NOMO-1 treated with DMSO at 0.1 percent for 48 hours (cell line): ENCODE measurements around the gene RBCK1.
A peak's percentile ranks its signal among the peaks of the same experiment; 100 is the strongest.
"Not testable (repeated sequence)": the region's sequence is repeated elsewhere in the genome, so short reads cannot be mapped to it uniquely, and the experiment has no call there.

Source experiments
- DNase-seq: peaks from one replicate; lab custom pipeline; 2025; ENCODE audit not compliant: unreplicated experiment; lab: John Stamatoyannopoulos, UW

Gene RBCK1

DNA sequence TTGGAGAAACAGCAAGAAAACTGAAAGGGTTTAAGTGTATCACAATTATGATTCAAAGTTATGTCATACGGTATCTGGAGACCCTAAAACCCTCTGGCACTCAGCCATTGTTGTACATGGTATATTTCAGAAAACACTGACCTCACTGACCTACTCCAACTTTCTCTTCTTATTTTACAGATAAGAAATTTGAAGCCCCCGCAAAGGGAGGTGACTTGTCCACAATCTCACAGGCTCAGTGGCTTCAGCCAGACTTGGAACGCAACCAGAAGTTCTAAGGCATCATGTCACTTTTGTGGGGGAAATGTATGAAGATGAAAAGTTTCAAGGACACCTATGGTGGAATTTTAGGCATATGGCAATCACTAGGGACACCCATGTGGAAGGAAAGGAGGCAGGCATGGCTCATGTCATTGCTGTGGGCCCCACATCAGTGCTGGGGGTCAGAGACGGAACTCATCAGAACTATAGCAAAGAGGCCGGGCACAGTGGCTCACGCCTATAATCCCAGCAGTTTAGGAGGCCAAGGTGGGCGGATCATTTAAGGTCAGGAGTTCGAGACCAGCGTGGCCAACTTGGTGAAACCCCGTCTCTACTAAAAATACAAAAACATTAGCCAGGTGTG, 32.7 kb upstream of the RBCK1 start:
- DNase-seq, result no peak

DNA sequence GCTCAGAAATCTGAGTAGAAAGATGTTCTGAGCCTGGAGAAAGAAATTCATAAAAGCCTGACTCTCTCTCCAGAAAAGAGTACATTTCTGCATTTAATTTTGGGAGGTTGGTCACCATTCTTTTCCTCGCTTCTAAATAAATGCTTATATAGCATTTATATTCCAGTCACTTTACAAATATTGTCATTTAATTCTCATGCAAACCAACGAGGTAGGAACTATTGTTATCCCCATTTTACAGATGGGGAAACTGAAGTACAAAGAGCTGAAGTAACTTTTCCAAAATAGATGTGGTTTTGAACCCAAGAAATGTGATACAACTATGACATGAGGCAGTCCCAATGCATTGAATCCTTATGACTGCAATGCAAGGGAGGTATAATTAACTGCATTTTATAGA, 32.0 kb upstream of the RBCK1 start:
- no peak for DNase-seq

DNA sequence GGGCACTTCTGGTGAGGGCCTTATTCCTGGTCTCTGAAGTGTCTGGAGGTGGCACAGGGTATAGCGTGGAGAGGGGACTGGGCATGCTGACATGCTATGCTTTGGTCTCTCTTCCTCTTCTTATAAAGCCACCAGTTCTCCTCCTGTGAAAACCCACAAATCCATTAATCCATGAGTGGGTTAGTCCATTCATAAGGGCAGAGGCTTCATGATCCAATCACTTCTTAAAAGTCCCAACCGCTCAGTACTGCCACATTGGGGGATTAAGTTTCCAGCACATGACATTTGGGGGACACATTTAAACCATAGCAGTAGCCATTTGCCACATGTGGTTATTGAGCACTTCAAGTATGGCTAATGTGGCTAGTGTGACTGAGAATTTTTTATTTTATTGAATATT, 31.3 kb upstream of the RBCK1 start:
- DNase-seq, result no peak

DNA sequence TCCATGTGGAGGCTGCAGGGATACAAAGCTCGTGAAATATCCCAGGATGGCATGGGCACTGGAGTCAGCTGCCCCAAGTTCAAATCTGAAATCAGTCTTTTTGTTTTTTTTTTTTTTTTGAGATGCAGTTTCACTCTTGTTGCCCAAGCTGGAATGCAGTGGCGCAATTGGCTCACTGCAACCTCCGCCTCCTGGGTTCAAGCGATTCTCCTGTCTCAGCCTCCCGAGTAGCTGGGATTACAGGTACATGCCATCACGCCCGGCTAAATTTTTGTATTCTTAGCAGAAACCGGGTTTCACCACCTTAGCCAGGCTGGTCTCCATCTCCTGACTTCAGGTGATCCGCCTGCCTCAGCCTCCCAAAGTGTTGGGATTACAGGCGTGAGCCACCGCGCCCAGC, 30.5 kb upstream of the RBCK1 start:
- DNase-seq, result not testable (repeated sequence)

DNA sequence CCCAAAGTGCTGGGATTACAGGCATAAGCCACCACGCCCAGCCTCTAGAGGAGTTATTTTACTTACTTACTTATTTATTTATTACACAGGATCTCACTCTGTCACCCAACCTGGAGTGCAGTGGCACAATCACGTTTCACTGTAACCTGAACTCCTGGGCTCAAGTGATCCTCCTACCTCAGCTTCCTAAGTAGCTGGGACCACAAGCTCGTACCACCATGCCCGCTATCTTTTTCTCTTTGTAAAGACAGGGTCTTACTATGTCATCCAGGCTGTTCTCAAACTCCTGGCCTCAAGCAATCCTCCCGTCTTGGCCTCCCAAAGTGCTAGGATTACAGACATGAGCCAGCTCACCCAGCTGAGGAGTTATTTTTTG, 29.1 kb upstream of the RBCK1 start:
- no peak for DNase-seq

DNA sequence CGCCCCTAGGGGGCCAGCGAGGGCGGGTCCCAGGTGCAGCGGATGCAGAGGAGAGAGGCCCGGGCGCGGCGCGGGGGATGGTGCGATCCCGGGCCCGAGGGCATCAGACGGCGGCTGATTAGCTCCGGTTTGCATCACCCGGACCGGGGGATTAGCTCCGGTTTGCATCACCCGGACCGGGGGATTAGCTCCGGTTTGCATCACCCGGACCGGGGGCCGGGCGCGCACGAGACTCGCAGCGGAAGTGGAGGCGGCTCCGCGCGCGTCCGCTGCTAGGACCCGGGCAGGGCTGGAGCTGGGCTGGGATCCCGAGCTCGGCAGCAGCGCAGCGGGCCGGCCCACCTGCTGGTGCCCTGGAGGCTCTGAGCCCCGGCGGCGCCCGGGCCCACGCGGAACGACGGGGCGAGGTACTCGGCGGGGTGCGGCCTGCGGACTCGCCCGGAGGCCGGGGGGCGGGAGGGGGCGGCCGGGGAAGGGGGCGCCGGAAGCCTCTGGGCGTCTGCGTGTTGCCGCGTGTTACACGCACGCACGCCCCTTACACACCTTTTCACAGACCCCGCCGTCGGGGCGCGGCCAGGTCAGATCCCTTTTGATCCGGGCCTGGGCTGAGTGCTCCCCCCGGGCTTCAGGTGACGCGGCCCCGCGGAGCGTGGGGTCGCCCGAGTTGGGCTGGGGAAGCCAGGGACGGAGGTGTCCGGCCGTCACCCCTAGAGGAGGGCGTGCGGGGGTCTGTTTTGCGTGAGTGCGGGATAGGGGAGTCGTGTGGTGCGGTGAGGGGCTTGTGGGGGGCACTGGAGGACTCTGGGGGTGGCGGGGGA, 27.1 kb upstream of the RBCK1 start:
- peak; percentile 34 for DNase-seq

DNA sequence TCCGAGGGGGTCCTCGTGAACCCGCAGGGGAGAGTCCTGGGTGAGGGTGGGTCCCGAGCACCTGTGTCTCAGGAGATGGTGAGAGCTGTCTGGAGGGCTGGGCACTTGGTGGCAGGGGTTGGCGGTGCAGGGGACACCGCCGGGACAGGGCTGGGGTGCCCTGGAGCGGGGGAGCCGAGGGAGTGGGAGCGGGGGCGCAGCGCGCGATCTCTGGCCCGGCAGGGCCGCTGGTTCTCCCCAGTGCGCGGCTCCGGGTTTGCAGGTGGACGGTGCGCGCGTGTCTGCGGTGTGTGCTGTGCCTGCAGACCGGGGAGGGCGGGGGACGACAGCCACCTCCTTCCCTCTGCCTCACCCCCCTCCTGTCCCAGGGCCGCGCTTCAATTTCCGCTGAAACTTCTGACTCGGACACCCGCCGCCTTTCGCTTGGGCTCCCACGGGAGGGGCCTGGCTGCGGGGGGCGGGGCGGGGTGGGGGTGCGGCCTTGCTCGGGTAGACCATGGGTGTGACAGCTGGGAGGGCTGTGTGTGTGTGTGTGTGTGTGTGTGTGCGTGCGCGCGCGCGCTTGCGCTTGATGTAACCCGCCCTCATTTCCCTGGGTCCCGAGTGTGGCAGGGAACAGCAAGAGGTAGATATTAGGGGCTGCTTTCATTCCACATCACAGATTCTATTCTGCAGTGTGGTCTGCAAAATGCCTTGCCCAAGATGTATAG, 26.4 kb upstream of the RBCK1 start:
- DNase-seq, result peak; percentile 62

DNA sequence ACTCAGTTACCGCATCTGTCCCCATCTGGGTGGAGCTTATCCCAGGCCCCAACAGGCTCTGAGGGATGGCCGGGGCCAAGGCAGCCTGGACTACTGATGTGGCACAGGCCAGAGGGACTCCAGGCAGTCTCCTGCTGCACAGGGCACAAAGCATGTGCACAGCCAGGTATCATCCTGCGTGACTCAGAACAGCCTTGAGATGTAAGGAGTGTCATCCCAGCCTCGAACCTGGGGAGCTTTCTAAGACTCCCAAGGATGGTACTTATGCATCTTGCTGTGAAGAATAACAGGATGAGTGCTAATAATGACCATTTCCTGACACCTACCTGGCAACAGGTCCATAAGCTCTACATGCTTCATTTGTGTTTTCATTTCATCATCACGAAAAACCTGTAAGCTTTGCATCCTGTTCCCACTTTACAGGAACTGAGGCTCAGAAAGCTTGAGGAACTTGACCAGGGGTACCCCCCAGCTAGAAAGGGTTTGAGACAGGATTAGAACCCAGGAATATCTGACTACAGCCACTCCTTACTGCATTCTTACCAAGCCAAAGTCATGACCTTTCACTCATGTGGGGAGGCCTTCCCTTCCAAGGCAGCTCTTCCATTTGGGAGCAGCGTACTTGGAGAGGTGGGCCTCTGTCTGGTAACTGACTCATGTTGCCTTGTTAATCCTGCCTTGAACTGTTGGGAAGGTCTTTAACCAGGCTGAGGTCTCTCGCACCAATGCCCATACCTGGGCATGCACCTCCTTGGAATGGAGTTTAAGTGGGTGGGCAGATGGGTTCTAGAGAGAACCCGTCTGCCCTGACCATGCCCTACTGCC, 25.6 kb upstream of the RBCK1 start:
- no peak for DNase-seq

DNA sequence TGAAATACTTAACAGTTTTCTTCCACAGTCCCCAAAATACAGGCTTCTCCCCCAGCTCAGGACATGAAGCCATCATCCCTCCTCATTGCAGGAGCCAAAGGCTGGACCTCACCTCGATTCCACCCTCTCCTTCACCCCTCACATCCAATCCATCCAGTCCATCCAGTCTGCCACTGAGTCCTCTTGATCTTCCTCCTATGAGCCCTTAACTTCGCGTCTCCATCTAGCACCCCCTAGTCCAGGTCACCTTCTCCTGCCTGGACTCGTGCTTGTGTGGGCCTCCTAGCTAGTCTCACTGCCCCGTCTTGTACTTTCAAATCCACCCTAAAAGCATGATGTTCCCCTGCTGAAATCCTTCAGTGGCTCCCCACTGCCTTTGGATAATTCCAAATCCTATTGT, 24.2 kb upstream of the RBCK1 start:
- no peak for DNase-seq

DNA sequence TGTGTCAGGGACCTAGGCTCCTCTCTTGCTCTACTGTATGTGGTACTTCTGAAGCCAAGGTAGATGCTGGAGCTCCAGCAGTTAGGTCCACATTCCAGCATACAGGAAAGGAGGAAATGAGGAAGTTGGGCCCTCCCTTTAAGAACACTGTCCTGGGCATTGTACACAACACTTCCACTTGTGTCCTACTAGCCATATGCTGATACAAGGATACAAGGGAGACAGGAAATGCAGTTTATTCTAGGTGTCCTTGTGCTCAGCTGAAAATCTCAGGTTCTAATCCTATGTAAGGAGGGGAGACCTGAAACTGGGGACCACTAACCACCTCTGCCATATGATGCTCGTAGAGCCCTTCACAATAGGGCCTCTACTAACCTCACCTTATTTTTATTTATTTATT, 23.4 kb upstream of the RBCK1 start:
- no peak for DNase-seq

DNA sequence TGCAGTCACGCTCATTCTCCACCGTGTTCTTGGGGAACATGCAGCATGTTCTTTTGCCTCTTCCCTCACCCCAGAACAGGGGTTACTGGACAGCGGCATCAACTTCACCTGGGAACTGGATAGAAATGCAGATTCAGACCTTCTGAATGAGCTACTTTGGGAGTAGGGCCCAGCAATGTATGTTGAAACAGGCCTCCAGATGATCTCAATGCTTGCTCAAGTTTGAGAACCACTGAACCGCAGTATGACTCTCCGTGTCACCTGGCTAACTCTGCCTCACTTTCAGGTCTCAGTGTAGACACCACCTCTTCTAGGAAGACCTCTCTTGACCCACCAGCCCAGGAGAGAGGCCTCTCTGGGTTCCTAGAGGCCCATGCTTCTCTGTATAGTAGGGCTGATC, 22.7 kb upstream of the RBCK1 start:
- no peak for DNase-seq

DNA sequence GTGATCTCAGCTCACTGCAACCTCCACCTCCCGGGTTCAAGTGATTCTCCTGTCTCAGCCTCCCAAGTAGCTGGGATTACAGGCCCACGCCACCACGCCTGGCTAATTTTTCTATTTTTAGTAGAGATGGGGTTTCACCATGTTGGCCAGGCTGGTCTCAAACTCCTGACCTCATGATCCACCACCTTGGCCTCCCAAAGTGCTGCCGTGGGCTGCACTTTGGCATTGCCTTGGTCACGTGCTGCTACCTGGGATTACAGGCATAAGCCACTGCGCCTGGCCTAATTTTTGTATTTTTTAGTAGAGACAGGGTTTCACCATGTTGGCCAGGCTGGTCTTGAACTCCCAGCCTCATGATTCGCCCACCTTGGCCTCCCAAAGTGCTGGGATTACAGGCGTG, 21.5 kb upstream of the RBCK1 start:
- DNase-seq, result not testable (repeated sequence)

DNA sequence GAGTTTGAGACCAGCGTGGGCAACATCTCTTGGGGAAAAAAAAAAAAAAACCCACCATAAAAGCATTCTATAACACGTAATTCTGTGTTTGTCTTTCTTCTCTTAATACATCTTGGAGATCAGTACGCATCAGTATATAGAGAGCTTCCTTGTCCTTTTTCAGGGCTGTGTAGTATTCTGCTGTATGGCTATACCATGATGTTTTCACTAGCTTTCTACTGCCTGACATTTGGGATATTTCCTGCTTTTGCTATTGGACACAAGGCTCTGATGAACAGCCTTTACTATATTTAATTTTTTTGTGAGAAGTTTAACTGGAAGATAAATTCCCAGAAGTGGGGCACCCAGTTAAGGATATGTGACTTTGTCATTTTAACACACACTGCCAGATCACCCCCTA, 20.6 kb upstream of the RBCK1 start:
- no peak for DNase-seq

DNA sequence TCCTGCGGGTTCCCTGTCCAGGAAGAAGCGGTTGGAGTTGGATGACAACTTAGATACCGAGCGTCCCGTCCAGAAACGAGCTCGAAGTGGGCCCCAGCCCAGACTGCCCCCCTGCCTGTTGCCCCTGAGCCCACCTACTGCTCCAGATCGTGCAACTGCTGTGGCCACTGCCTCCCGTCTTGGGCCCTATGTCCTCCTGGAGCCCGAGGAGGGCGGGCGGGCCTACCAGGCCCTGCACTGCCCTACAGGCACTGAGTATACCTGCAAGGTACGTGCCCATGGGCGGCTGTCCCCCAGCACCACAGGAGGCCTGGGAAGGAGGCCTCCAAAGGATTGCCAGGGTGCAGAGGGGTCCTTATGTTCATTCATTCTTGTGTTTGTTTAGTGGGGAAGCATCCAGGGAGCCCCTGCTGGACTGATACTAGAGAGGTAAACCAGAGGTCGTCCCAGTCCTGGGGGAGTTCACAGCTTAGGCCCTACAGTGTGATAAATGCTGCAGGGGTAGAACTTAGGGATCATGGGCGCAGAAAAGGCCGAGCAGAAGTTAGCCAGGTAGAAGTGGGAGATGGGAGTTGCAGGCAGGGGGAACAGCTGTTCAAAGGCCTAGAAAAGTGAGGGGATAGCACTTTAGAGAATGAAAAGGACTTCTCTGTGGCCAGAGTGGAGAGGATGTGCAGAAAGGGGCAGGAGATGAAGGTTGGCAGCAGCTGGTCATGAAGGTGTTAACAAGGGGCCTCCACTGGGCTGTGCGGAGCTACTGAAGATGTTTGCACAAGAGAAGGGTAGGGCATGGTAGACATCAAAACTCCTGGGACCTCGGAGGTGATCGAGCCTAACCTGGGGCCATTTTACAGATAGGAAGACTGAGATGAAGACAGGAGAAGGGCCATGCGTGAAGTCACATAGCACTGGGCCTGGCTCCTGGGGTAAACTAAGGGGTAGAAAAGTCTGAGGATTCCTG, 19.8 kb upstream of the RBCK1 start:
- DNase-seq, result no peak

DNA sequence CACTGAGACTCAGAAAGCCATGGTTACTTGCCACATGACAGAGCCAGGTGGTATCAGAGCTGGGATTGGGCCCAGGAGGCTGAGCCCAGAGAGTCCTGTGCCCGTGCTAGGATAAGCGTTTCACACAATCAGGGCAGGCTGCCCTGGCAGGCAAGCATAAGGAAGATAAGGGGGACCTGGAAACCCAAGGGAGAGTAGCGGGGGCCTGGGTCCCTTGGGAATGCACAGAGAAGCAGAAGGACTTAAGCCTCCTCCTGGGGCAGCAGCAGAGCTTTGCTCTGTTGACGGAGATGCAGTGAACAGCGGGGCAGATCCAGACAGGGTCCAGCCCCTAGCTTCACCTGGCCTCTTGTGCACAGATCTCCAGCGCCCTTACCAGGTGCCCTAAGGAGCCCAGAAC, 18.9 kb upstream of the RBCK1 start:
- no peak for DNase-seq

DNA sequence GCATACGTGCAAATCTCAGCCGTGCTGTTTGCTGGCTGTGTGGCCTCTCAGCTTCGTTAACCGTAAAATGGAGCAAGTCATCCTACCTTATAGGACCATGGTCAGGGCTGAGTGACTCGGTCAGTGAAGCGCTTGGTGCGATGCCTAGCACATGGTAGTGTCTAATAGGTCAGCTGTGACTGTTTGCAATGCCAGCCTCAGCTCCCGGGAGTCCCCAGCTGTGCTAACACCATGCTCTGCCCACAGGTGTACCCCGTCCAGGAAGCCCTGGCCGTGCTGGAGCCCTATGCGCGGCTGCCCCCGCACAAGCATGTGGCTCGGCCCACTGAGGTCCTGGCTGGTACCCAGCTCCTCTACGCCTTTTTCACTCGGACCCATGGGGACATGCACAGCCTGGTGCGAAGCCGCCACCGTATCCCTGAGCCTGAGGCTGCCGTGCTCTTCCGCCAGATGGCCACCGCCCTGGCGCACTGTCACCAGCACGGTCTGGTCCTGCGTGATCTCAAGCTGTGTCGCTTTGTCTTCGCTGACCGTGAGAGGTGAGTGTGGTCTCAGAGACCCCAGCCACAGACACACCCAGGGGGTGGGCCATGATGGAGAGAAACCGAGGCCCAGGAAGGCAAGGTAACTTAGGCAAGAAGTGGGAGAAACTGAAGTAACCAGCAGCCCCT, 16.9 kb upstream of the RBCK1 start:
- no peak for DNase-seq

DNA sequence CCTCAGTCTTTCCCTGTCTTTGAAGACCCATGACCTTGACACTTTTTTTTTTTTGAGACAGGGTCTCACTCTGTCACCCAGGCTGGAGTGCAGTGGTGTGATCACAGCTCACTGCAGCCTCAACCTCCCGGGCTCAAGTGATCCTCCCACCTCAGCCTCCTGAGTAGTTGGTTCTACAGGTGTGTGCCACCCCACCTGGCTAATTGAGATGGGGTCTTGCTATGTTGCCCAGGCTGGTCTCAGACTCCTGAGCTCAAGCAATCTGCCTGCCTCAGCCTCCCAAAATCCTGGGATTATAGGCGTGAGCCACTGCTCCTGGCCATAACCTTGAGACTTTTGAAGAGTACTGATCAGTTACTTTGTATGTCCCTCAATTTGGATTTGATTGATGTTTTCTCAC, 14.8 kb upstream of the RBCK1 start:
- not testable (repeated sequence) for DNase-seq

DNA sequence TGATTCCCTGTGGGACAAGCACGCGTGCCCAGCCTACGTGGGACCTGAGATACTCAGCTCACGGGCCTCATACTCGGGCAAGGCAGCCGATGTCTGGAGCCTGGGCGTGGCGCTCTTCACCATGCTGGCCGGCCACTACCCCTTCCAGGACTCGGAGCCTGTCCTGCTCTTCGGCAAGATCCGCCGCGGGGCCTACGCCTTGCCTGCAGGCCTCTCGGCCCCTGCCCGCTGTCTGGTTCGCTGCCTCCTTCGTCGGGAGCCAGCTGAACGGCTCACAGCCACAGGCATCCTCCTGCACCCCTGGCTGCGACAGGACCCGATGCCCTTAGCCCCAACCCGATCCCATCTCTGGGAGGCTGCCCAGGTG, 11.9 kb upstream of the RBCK1 start:
- DNase-seq, result no peak

DNA sequence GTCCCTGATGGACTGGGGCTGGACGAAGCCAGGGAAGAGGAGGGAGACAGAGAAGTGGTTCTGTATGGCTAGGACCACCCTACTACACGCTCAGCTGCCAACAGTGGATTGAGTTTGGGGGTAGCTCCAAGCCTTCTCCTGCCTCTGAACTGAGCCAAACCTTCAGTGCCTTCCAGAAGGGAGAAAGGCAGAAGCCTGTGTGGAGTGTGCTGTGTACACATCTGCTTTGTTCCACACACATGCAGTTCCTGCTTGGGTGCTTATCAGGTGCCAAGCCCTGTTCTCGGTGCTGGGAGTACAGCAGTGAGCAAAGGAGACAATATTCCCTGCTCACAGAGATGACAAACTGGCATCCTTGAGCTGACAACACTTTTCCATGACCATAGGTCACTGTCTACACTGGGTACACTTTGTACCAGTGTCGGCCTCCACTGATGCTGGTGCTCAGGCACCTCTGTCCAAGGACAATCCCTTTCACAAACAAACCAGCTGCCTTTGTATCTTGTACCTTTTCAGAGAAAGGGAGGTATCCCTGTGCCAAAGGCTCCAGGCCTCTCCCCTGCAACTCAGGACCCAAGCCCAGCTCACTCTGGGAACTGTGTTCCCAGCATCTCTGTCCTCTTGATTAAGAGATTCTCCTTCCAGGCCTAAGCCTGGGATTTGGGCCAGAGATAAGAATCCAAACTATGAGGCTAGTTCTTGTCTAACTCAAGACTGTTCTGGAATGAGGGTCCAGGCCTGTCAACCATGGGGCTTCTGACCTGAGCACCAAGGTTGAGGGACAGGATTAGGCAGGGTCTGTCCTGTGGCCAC, 11.3 kb upstream of the RBCK1 start:
- DNase-seq, result no peak
